Activated T-cell treated with anti-CD3 and anti-CD28 coated beads for 4 hours (primary cell): ENCODE measurements around the gene NEMP1.
A peak's percentile ranks its signal among the peaks of the same experiment; 100 is the strongest.
"Not testable (repeated sequence)": the region's sequence is repeated elsewhere in the genome, so short reads cannot be mapped to it uniquely, and the experiment has no call there.

Source experiments
- DNase-seq: peaks from one replicate; pipeline ENCODE4 v3.0.0-alpha.2; 2020

The NEMP1 gene

GRCh38 chr12:57090490-57090889 is 11.9 kb upstream of the NEMP1 start:
- DNase-seq, result no peak

DNA sequence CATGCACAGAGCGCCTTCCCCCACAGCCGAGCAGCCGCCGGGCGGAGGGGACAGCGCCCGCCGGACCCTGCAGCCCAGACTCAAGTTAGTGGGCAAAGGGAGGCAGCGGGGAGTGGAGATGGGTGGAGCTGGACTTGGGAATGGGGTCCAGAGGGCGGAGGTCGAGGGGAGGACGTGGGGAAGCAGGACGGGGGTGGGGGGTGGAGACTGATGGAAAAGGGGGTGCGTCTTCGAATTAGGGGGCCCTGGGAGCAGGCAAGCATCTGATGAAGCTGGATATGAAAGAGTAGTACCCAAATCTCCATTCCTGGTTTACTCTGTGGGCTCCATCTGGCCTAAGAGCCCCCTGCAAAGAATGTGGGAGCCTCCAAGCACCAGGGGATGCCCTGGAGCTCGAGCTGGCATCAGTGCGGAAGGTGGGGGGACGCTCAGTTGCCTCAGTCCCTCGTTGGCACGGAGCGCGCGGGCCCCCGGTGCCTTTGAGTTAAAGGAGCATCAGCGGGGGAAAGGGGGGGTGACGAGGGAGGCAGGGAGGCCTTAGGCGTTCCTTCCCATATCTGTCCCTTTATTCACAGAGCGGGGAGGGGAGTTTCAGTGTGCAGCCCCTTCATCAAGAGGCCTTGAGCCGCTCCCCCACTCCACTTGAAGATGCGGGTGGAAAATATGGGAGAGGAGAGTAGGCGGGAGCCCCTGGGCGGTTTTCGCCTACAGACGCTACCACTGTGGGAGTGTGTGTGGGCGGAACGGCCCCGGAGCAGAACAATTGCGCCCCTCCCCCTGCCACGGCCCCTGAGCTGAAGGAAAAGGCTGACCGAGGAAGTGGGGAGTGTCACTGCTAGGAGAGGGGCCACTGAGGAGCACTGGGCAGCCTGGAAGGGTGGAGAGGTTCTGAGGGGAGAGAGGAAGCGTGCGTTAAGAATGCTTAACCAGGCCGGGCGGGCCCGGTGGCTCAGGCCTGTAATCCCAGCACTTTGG is 11.0 kb upstream of the NEMP1 start:
- peak; percentile 59 for DNase-seq

DNA sequence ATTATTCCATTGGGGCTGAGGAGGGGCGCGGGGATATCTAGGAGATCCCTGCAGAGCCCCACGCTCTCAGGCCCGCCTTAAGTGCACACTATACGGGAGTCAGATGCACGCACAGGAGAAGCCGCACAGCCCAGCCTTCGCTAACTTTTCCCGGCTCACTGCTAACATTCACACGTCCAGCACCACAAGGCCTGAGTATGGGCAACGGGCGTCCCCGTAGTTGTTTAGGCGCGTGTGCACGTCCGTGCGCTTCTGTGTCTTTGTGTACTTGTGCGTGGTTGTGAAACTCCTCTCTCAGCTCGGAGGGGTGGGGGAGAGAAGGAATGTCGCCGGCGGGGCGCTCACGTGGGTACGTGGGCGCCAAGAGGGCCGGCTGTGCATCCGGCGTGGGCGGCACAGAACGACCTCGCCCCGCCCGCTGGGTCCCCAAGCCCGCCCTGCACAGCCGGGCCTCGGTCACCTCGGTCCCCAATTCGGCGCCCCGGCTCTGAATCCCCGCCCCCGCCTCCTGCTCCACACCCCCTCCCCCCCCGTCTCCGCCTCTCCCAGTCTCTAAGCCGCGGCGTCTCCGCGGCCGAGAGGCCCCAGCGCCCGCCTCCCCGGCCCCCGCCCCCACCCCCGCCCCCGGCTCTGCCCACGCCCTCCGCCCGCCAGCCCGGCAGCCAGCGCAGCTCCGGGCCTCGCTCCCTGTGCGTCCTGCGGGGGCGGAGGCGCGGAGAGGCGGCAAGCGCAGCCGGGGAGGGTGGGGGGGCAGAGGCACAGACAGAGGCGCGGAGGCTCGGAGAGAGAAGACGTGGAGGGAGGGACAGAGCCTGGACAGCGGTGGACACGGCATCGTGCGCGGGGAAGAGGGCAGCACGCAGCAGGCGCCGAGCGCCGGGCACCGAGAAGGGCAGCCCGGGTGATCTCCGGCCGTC is 10.0 kb upstream of the NEMP1 start, which contains the start of gene NAB2:
NAB2 (plus strand) TSS at position 761 of the 917 bp plus-strand sequence. CDS start 158 bp downstream, outside the sequence.
- peak; percentile 82 for DNase-seq

DNA sequence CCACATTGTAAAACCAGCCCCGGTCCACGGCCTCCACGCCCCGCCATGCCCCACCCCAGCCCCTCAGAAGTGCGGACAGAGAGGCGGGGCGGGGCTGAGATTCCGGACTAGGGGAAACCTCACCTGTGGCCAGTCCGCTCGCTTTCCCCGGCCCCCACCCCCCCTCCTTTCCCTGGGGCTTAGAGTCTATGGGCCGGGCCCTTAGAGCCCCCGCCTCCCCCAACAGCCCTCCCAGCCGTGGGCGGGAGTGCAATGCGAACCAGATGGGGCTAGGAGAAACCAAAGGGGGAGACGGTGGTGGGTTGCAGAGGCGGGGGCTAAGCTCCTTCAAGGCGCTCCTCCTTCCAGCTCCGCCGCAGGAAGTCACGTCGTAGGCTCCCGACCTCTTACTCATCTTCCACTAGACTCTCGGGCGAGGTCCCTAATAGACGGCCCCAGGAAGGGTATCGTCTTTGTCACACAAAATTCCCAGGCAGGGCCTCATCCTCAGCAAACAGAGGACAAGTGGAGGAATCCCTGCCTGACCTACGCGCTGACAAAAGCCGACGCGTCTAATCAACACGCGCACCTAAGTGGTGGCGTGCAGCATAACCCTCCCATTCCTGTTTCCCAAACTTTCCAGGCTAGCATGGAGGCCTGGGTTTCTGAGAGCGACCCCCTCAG is 9.2 kb upstream of the NEMP1 start:
- DNase-seq, result peak; percentile 86

- peak; percentile 98 for DNase-seq
Observed at GRCh38 chr12:57087010-57087690, 8.6 kb upstream of the NEMP1 start.

GRCh38 chr12:57086493-57087009 is 8.0 kb upstream of the NEMP1 start:
- DNase-seq, result peak; percentile 73

GRCh38 chr12:57085999-57086492 is 7.5 kb upstream of the NEMP1 start:
- DNase-seq, result no peak

GRCh38 chr12:57080855-57081254 is 2.3 kb upstream of the NEMP1 start:
- DNase-seq, result no peak

DNA sequence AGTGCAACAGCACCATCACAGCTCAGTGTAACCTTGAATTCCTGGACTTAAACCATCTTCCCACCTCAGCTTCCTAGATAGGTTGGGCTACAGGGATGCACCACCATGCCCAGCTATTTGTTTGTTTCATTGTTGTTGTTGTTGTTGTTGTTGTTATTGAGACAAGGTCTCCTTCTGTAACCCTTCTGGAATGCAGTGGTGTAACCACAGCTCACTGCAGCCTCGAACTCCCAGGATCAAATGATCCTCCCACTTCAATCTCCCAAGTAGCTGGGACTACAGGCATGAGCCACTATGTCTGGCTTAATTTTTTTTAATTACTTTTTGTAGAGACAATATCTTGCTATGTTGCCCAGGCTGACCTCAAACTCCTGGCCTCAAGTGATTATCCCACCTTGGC is 1.2 kb upstream of the NEMP1 start:
- no peak for DNase-seq

DNA sequence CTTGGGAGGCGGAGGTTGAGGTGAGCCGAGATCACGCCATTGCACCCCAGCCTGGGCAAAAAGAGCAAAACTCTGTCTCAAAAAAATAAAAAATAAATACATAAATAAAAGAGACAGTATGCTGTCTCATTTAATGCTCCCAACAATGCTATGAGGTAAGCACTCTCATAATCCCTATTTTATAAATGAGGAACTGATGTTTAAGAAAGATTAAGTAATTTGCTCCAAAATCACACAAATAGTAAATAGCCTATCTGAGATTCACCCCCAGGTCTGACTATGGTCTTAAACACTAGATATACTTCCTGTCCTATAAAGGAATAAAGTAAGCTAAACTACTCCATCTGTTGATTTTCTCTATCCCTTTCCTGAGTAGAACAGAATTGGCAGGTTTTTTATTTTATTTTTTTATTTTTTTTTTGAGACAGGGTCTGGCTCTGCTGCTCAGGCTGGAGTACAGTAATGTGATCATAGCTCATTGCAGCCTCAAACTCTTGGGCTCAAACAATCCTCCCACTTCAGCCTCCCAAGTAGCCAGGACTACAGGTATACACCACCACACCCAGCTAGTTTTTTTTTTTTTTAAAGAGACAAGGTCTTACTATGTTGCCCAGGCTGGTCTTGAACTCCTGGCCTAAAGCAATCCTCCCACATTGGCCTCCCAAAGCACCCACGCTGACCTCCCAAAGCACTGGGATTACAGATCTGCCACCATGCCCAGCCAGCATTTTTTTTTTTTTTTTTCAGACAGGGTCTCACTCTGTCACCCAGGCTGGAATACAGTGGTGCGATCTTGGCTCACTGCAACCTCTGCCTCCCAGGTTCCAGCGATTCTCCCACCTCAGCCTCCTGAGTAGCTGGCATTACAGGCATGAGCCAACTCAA is 4.8 kb downstream of the NEMP1 start:
- not testable (repeated sequence) for DNase-seq

DNA sequence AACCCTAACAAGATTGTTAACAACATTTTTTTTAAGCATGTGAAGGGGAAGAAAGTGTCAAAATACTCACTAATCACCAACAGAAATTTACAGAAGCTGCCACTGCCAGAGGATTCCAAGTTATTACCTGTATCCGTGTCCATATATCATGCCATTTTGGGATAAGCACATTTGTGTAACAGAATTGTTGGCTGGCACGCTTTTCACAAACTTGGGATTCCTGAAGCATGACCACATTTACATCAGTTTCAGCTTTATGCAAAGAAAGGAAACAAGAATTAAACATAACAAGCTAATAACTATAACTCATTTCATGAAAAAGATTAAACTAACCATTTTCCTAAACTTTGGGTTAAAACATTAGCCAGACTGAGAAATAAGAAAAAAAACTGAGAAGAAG is 5.9 kb downstream of the NEMP1 start:
- no peak for DNase-seq

DNA sequence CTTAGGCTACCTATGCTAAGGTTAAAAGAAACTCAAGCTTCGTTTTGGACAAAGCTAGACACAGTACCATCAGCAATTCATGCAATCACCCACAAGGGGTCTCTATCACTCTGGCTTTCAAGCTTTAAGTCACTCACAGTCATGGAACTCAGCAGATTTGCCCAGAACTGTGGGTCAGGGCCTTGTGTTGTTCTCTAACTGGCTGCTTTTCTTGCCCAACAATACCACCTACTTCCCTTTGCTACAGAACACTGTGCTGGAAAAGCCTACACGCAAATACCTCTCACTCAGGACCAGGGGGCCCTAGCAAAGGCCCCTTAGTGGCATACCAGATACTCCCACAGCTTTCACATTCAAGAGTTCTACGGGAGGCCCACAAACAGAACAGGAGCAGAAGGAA is 9.1 kb downstream of the NEMP1 start:
- DNase-seq, result peak; percentile 50

- no peak for DNase-seq
Observed at GRCh38 chr12:57066245-57066644, 12.3 kb downstream of the NEMP1 start.

- peak; percentile 44 for DNase-seq
Observed at GRCh38 chr12:57063991-57064685, 14.5 kb downstream of the NEMP1 start.

- DNase-seq, result no peak
Observed at GRCh38 chr12:57058454-57058853, 20.1 kb downstream of the NEMP1 start.

DNA sequence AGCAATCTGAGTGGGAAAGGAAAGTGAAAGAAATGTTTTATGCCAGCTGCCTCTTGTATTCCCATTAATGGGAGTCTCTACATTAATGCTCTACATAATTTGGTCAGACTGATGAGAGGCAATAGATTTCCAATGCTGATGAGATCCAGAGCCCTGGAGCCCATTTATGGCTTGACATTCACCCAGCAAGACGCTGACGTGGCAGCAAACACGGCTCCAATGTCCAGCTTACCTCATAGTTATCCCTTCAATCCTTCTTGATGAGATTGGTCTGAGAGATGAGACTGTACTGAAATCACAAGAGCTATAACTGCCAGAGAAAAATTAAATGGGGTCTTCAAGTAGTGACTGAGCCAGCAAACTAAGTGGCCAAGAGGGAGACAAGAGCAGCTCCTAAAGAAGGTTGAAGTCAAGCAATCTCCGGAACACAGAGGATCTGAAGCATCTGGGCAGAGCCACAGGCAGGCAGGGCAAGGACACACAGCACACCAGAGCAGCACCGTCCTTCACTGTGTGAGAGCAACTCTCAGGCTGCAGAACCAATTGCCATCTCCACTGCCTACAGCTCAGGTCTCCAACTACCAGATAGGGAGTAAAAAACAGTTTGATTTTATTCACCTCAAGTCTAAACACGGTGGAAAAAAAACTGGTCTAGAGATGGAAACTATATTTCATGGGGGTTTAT is 21.4 kb downstream of the NEMP1 start:
- DNase-seq, result no peak

- no peak for DNase-seq
Observed at GRCh38 chr12:57055824-57056223, 22.8 kb downstream of the NEMP1 start.

DNA sequence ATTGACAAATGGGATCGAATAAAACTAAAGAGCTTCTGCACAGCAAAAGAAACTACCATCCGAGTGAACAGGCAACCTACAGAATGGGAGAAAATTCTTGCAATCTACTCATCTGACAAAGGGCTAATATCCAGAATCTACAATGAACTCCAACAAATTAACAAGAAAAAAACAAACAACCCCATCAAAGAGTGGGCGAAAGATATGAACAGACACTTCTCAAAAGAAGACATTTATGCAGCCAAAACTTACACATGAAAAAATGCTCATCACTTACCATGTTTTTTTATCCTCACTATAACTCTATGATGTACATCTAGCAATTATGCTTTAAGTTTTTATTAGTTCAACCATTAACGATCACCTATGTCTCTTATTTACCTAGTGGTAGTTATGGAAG is 24.7 kb downstream of the NEMP1 start:
- DNase-seq, result not testable (repeated sequence)

DNA sequence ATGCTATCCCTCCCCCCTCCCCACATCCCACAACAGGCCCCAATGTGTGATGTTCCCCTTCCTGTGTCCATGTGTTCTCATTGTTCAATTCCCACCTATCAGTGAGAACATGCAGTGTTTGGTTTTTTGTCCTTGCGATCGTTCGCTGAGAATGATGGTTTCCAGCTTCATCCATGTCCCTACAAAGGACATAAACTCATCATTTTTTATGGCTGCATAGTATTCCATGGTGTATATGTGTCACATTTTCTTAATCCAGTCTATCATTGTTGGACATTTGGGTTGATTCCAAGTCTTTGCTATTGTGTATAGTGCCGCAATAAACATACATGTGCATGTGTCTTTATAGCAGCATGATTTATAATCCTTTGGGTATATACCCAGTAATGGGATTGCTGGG is 25.4 kb downstream of the NEMP1 start:
- DNase-seq, result not testable (repeated sequence)
